Spleen (tissue), 7 donors: Measurements from ENCODE around the gene TRIO.

Experiments used
- CTCF ChIP-seq, 11 experiments: fragments of 200-600 bp in 7 of 11; fragments of 450-650 bp in 4 of 11; sonication (generic) in 4 of 11; IDR thresholded peaks in 8 of 11; conservative IDR thresholded peaks in 3 of 11; 1 replicate in 7 of 11; 2 replicates in 4 of 11; pipeline versions ENCODE4 v1.4.0 to v1.8.0; 2016 to 2021; ENCODE audit warnings: antibody characterized with exemption in 11 of 11, inconsistent platforms in 4 of 11, mild to moderate bottlenecking in 1 of 11
- POLR2A ChIP-seq, 3 donors: fragments of 450-650 bp; IDR thresholded peaks; one replicate each; pipeline ENCODE4 v1.5.1; 2017; ENCODE audit warnings: antibody characterized with exemption in 3 of 3, mild to moderate bottlenecking in 1 of 3
- POLR2AphosphoS5 ChIP-seq, 3 donors: sonication (generic); formaldehyde crosslinking; IDR thresholded peaks; one replicate each; pipeline ENCODE4 v1.5.1; 2017; ENCODE audit warnings: antibody characterized with exemption in 3 of 3
- donor health status: DM: no; HTN: no; CAD: no; lungs with moderate emphysema.
- donor health status: DM: no; HTN: no; CAD: no.
- donor health status: DM: no; HTN: no; CAD: no.

DNA sequence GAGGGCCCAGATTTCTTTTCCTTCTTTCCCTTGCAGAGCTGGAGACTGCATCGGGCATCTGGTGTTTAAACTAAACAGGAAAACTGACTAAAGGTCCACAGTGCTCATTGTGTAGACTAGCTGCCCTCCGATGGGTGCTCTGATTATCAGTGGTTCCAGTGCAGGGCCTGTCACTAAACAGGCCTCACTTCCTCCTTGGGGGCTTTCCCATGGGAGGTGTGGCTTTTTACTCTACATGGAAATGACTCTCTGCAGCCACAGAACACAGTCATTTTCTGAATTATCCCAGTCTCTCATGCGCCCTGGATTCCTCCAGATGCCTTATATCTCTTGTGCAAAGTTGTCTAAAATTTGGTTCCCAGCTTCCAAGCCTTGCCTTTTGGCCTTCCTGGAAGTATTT is 199.2 kb downstream of the TRIO start:
- TF ChIP-seq POLR2AphosphoS5 (IDR thresholded peaks at IDR 0.05): no peak
- TF ChIP-seq CTCF (IDR thresholded peaks at IDR 0.05 in 8 of 11, conservative IDR thresholded peaks at IDR 0.05 in 3 of 11): no peak
- no peak for TF ChIP-seq POLR2A (IDR thresholded peaks at IDR 0.05)
